NCI-H1105 (cell line): ENCODE results near the gene DTX2.
"Not testable (repeated sequence)": the region's sequence is repeated elsewhere in the genome, so short reads cannot be mapped to it uniquely, and the experiment has no call there.

Experiments used
- DNase-seq: peaks from one replicate; lab custom pipeline; 2025; lab: John Stamatoyannopoulos, UW

Gene DTX2

GRCh38 chr7:76461464-76462101 lies at the start of gene DTX2:
Gene DTX2 (plus strand): TSS chr7:76461709. CDS start chr7:76480510, 18,801 bp downstream.
- DNase-seq, result not testable (repeated sequence)

- DNase-seq, result no peak
Measured at GRCh38 chr7:76412249-76412648, 49.3 kb upstream of the DTX2 start.

GRCh38 chr7:76417654-76418310 lies 43.7 kb upstream of the DTX2 start:
- not testable (repeated sequence) for DNase-seq

- not testable (repeated sequence) for DNase-seq
Measured at GRCh38 chr7:76421097-76421496, 40.4 kb upstream of the DTX2 start.

- no peak for DNase-seq
Measured at GRCh38 chr7:76423666-76424412, 37.7 kb upstream of the DTX2 start.

GRCh38 chr7:76424413-76425111 lies 36.9 kb upstream of the DTX2 start, which contains the start of gene ZP3:
Gene ZP3 (plus strand): TSS chr7:76424950. CDS start chr7:76424965, 15 bp downstream.
- no peak for DNase-seq

- DNase-seq, result no peak
Measured at GRCh38 chr7:76425156-76425555, 36.4 kb upstream of the DTX2 start.

- not testable (repeated sequence) for DNase-seq
Measured at GRCh38 chr7:76425558-76425957, 36.0 kb upstream of the DTX2 start.

- no peak for DNase-seq
Measured at GRCh38 chr7:76426246-76426645, 35.3 kb upstream of the DTX2 start.

GRCh38 chr7:76427635-76428034 lies 33.9 kb upstream of the DTX2 start:
- DNase-seq, result no peak

GRCh38 chr7:76428149-76428823 lies 33.2 kb upstream of the DTX2 start:
- DNase-seq, result no peak

- DNase-seq, result no peak
Measured at GRCh38 chr7:76428868-76429805, 32.4 kb upstream of the DTX2 start.

- DNase-seq, result no peak
Measured at GRCh38 chr7:76430211-76430610, 31.3 kb upstream of the DTX2 start.

- DNase-seq, result no peak
Measured at GRCh38 chr7:76430836-76431235, 30.7 kb upstream of the DTX2 start.

- peak; percentile 44 for DNase-seq
Measured at GRCh38 chr7:76437873-76438272, 23.6 kb upstream of the DTX2 start.

GRCh38 chr7:76439120-76439888 lies 22.2 kb upstream of the DTX2 start:
- not testable (repeated sequence) for DNase-seq

- DNase-seq, result not testable (repeated sequence)
Measured at GRCh38 chr7:76440404-76440803, 21.1 kb upstream of the DTX2 start.

GRCh38 chr7:76441792-76442191 lies 19.7 kb upstream of the DTX2 start:
- not testable (repeated sequence) for DNase-seq

- not testable (repeated sequence) for DNase-seq
Measured at GRCh38 chr7:76442664-76443446, 18.7 kb upstream of the DTX2 start.
